Right lung (tissue), 5 donors: ENCODE data around the gene SPAG9. TPM values are rescaled to one million over a fixed set of nuclear protein-coding genes. Genes with fewer than 3 reads are reported as not detected.

Source experiments
- DNase-seq, 2 donors: peaks; one replicate each; pipeline ENCODE4 v3.0.0-alpha.2; 2013
- polyA plus RNA-seq, 5 donors: library from polyadenylated mRNA; unstranded; fragments of 120-200 nt; gene quantifications; one replicate each; pipeline versions ENCODE4 v1.2.1 to v1.2.3, GENCODE V29; 2013; ENCODE audit warnings: inconsistent platforms in 1 of 5, low replicate concordance in 1 of 5; ENCODE audit not compliant: insufficient read length in 5 of 5, insufficient read depth in 1 of 5

Gene SPAG9
- polyA plus RNA-seq, 5 donors = 70.9 to 150 (median 128) TPM

- no peak for DNase-seq
Observed at GRCh38 chr17:51050291-51051033, 70.2 kb downstream of the SPAG9 start.

GRCh38 chr17:51046514-51047384, 73.9 kb downstream of the SPAG9 start:
- peak; percentile 88 to 95 for DNase-seq

DNA sequence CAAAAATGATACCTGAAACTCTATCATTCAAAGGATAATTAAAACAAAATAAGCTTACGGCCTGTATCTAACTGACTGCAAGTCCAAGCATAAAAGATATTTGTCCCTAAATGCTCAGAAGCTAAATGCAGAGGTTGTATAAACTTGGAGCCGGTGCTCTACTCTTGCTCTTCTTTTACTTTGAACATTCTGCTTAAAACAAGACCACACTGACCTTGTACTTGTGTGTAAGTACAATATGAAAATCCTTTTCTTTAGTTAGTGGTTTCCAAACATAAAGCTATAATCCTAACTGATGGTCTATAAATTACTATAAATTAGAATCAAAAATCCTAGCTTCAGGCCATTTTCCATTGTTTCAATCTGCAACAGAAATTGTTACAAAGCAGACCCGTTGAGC, 74.6 kb downstream of the SPAG9 start:
- peak in 1 of 2 donors; percentile 27 for DNase-seq

GRCh38 chr17:51045621-51046020, 75.0 kb downstream of the SPAG9 start:
- peak in 1 of 2 donors; percentile 38 for DNase-seq

GRCh38 chr17:51044976-51045375, 75.7 kb downstream of the SPAG9 start:
- DNase-seq = no peak

GRCh38 chr17:51036084-51036483, 84.6 kb downstream of the SPAG9 start:
- no peak for DNase-seq

GRCh38 chr17:51035431-51035830, 85.2 kb downstream of the SPAG9 start:
- DNase-seq = no peak

DNA sequence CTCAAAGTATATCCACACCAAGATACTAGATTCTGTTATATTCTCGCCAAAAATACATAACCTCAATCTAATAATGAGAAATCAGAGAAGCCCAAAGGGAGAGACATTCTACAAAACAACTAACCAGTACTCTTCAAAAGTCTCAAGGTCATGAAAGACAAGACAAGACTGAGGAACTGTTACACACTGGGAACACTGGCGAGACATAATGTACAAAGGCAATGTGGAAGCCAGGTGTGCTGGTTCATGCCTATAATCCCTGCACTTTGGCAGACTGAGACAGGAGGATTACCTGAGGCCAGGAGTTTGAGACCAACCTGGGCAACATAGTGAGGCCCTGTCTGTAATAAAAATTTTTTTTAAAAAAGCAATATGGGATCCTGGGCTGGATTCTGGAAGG, 85.9 kb downstream of the SPAG9 start:
- no peak for DNase-seq

GRCh38 chr17:51032850-51033249, 87.8 kb downstream of the SPAG9 start:
- DNase-seq = no peak

DNA sequence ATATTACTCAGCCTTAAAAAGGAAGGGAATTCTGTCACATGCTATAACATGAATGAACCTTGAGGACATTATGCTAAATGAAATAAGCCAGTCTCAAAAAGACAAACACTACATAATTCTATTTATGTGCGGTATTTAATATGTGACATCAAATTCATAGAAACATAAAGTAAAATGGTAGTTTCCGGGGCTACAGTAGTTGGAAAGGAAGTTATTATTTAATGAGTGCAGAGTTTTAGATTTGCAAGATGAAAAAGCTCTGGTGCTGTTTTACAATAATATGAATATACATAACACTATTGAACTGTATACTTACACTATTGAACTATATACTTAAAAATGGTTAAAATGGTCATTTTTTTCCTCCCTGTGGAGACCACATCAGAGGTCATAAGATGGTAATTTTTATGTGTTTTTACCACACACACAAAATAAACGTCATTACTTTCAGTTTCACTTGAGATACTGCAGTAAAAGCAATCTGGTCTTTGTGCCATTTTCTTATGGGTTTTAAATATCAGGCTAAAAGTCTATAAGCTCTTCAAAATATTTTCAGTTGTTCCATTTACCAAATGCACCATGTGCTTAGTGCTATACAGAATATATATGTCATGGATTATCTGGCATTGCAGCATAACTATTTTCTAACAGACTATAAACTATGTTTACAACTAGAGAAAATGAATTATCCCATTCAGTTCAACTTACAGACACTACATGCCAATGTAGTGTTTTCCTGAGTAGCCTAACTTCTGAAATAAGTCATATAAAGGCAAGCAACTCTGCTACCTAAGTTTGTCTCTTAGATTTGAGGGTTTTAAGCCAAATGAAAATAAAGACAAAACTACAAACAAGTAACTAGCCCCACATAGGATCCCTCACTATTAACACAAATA, 90.9 kb downstream of the SPAG9 start:
- DNase-seq = peak in 1 of 2 donors; percentile 25

- DNase-seq = no peak
Observed at GRCh38 chr17:51029142-51029541, 91.5 kb downstream of the SPAG9 start.

- no peak for DNase-seq
Observed at GRCh38 chr17:51028176-51028863, 92.3 kb downstream of the SPAG9 start.

- no peak for DNase-seq
Observed at GRCh38 chr17:51018541-51018940, 102.1 kb downstream of the SPAG9 start.

- DNase-seq = no peak
Observed at GRCh38 chr17:51017270-51017669, 103.4 kb downstream of the SPAG9 start.

GRCh38 chr17:51016099-51016498, 104.6 kb downstream of the SPAG9 start:
- DNase-seq = no peak

DNA sequence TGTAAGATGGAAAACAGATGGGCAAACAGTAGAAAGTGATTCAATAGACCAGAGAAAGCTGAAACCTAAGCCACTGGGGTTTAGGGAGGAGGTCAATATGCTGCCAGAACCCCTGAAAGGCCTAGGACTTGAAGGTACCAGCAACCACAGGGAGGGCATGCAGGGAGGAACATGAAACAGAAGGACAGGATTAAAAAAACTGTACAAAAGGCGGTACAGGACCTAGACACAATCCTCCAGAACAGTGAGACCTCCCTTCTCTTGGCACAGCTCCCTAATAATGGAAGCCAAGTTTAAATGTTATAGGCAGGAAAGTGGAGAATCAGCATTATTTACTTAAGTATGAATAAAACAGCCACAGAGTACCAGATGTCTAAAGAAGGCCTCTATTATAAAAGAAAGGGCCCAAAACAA, 105.5 kb downstream of the SPAG9 start:
- peak; percentile 60 to 67 for DNase-seq

DNA sequence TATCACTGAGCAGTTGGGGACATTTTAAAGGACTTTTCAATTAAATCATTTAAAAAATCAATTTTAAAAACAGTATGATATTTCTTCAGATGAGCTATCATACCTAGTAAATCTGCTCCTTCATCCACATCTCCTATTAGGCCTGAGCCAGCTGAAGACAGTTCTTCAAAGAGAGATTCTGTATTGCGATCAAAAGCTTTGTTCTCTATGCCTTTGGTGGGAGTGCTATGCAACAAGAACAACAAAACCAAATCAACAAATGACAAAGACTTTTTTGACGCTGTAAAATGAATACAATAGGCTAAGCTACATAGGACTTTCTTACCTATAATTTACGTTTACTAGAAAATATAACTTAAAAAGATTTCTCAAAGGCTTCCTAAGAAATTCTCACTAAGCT, 106.5 kb downstream of the SPAG9 start:
- no peak for DNase-seq

DNA sequence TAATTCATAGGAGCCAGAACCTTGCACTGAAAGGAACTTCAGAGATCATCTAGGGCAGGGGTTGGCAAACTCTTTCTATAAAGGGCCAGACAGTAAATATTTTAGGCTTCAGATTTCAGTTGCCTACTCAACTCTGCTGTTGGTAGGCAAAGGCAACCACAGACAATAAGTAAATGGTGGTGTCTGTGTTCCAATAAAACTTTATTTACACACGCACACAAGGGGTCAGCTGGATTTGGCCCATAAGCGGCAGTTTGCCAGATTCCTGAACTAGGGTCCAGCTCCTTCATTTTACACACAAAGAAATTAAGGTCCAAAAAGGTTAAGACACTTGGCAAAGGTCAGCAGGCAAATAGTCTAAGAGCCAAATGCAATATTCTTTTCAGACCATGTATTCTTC, 107.3 kb downstream of the SPAG9 start:
- DNase-seq = no peak

DNA sequence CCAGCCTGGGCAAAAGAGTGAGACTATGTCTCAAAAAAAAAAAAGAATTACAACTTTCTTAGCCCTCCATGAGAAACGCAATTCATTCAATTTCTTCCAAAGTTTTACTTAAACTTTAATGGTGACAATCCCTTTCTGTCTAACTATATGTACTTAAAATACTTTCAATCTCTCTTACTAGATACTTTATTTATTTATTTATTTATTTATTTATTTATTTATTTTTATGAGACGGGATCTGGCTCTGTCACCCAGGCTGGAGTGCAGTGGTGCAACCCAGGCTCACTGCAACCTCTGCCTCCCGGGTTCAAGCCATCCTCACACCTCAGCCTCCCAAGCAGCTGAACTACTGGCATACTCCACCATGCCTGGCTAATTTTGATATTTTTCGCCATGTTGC, 108.1 kb downstream of the SPAG9 start:
- DNase-seq = no peak

DNA sequence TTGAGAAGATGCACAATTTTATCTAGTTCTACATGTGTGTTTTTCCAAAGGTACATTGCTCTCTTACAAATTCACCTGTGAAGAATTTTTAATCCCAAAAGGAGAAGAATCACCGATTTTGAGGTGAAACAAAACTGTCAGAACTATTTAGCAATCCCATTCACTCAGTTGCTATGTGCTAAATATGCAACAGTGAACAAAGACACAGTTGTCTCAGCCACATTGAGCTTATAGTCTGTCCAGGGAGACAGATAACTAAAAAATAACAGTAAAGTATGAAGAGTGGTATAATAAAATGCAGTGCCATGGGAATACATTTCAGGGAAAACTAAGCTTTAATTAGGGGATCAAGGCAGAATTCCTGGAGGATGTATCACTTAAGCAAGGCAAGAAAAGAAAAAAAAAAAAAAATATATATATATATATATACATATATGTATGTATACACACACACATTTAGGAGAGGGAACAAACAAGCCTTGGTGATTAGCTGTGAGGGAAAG, 110.4 kb downstream of the SPAG9 start:
- DNase-seq = no peak

DNA sequence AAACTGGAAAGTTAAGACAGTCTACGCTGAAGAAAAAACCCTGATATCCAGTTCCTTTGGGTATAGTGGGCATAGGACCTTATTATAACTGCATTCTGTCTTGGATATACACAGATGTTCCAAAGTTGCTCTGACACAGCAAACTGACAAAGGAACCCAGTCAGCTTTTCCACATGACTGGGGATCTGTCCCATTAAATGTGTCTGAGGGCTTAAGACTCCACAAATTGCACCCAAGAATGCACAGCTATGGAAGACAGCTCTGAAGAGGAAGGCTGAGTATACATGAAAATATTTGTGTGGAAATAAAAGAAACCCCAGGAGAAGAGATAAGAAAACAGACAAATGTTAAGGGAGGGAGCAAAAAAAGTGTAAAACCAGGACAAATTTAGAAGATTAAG, 114.1 kb downstream of the SPAG9 start:
- no peak for DNase-seq
